GM12878 (cell line): ENCODE results near the gene PTPRN2.
"Not testable (repeated sequence)": the region's sequence is repeated elsewhere in the genome, so short reads cannot be mapped to it uniquely, and the experiment has no call there.

ENCODE experiments used
- DPF2 ChIP-seq: fragments of 450-650 bp; IDR thresholded peaks from 2 replicates; pipeline ENCODE4 v1.6.1; 2017; ENCODE audit warnings: mild to moderate bottlenecking
- FOS ChIP-seq: IDR thresholded peaks from 3 replicates; pipeline ENCODE4 v1.6.1; 2011; ENCODE audit warnings: borderline replicate concordance; ENCODE audit not compliant: insufficient read length; ENCODE audit errors: extremely low read depth
- HDAC6 ChIP-seq: fragments of 200-600 bp; sonication (generic); IDR thresholded peaks from one replicate; pipeline ENCODE4 v1.8.0; 2017; ENCODE audit warnings: antibody characterized with exemption; ENCODE audit not compliant: unreplicated experiment
- MYC ChIP-seq: IDR thresholded peaks from 2 replicates; pipeline ENCODE4 v1.6.1; 2011; ENCODE audit warnings: mild to moderate bottlenecking, low read length, moderate library complexity, inconsistent platforms; ENCODE audit not compliant: insufficient read depth, insufficient replicate concordance, insufficient read length, severe bottlenecking
- NR2C1 ChIP-seq: fragments of 450-650 bp; IDR thresholded peaks from 2 replicates; pipeline ENCODE4 v1.6.1; 2017; ENCODE audit warnings: antibody characterized with exemption, mild to moderate bottlenecking, moderate library complexity
- POLR2A ChIP-seq: IDR thresholded peaks from 2 replicates; pipeline ENCODE4 v1.6.1; 2011; ENCODE audit warnings: low read depth, mild to moderate bottlenecking, low read length
- POLR2AphosphoS5 ChIP-seq: IDR thresholded peaks from 2 replicates; pipeline ENCODE4 v1.6.1; 2011; ENCODE audit warnings: mild to moderate bottlenecking, low read length, inconsistent platforms
- SRF ChIP-seq, 2 experiments: IDR thresholded peaks; 2 replicates each; pipeline ENCODE4 v1.6.1; 2011; ENCODE audit warnings: low read depth in 2 of 2, low read length in 2 of 2, mild to moderate bottlenecking in 1 of 2, moderate library complexity in 1 of 2
- ZNF274 ChIP-seq: IDR thresholded peaks from one replicate; pipeline ENCODE4 v1.8.0; 2011; ENCODE audit not compliant: insufficient read length, insufficient read depth
- TF ChIP-seq, protein P1 (sequence below): fragments of 450-650 bp; IDR thresholded peaks from 2 replicates; pipeline ENCODE4 v1.6.1; 2014; ENCODE audit warnings: mild to moderate bottlenecking
- TF ChIP-seq, protein P2 (sequence below): IDR thresholded peaks from 2 replicates; pipeline ENCODE4 v1.6.1; 2011; ENCODE audit warnings: low read depth, low read length, improper control_type of control experiment, borderline replicate concordance
- TF ChIP-seq, protein P3 (sequence below), 3 experiments: IDR thresholded peaks in 2 of 3; conservative IDR thresholded peaks in 1 of 3; 2 replicates each; pipeline ENCODE4 v1.5.1; 2011; ENCODE audit warnings: low read depth in 3 of 3, low read length in 3 of 3, mild to moderate bottlenecking in 3 of 3, control low read depth in 2 of 3, moderate library complexity in 2 of 3, inconsistent platforms in 1 of 3, mixed read lengths in 1 of 3; ENCODE audit not compliant: control insufficient read depth in 2 of 3, insufficient read depth in 1 of 3; ENCODE audit errors: extremely low read depth in 1 of 3

DNA sequence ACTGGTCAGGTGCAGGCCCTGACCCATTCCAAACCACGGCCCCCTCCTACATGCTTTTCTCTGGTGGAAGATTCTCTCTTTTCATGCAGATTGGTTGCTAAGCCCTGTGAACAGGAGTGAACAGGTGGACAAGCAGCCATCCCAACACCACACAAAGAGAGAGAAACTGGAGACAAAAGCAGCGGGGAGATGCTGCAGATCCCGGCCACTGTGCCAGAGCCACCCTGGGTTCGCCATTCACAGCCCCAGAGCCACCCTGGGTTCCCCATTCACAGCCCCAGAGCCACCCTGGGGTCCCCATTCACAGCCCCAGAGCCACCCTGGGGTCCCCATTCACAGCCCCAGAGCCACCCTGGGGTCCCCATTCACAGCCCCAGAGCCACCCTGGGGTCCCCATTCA, 239.6 kb downstream of the PTPRN2 start:
- TF ChIP-seq, protein P1, sequence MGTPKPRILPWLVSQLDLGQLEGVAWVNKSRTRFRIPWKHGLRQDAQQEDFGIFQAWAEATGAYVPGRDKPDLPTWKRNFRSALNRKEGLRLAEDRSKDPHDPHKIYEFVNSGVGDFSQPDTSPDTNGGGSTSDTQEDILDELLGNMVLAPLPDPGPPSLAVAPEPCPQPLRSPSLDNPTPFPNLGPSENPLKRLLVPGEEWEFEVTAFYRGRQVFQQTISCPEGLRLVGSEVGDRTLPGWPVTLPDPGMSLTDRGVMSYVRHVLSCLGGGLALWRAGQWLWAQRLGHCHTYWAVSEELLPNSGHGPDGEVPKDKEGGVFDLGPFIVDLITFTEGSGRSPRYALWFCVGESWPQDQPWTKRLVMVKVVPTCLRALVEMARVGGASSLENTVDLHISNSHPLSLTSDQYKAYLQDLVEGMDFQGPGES, result not testable (repeated sequence)
- not testable (repeated sequence) for TF ChIP-seq MYC; FOS; ZNF274; DPF2; POLR2A; SRF (IDR thresholded peaks at IDR 0.05; ENCODE audit: low read depth in 2 of 2, low read length in 2 of 2); NR2C1; POLR2AphosphoS5; HDAC6
- TF ChIP-seq, protein P2, sequence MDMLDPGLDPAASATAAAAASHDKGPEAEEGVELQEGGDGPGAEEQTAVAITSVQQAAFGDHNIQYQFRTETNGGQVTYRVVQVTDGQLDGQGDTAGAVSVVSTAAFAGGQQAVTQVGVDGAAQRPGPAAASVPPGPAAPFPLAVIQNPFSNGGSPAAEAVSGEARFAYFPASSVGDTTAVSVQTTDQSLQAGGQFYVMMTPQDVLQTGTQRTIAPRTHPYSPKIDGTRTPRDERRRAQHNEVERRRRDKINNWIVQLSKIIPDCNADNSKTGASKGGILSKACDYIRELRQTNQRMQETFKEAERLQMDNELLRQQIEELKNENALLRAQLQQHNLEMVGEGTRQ, result not testable (repeated sequence)
- TF ChIP-seq, protein P3, sequence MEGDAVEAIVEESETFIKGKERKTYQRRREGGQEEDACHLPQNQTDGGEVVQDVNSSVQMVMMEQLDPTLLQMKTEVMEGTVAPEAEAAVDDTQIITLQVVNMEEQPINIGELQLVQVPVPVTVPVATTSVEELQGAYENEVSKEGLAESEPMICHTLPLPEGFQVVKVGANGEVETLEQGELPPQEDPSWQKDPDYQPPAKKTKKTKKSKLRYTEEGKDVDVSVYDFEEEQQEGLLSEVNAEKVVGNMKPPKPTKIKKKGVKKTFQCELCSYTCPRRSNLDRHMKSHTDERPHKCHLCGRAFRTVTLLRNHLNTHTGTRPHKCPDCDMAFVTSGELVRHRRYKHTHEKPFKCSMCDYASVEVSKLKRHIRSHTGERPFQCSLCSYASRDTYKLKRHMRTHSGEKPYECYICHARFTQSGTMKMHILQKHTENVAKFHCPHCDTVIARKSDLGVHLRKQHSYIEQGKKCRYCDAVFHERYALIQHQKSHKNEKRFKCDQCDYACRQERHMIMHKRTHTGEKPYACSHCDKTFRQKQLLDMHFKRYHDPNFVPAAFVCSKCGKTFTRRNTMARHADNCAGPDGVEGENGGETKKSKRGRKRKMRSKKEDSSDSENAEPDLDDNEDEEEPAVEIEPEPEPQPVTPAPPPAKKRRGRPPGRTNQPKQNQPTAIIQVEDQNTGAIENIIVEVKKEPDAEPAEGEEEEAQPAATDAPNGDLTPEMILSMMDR (IDR thresholded peaks at IDR 0.05 in 2 of 3, conservative IDR thresholded peaks at IDR 0.05 in 1 of 3; ENCODE audit: control insufficient read depth in 2 of 3, extremely low read depth in 1 of 3, insufficient read depth in 1 of 3, low read depth in 3 of 3, low read length in 3 of 3), result not testable (repeated sequence)
